ENCODE results near the gene CALY.

CALY gene

GRCh38 chr10:133381036-133381435, 44.3 kb upstream of the CALY start (continued):
- no peak for TF ChIP-seq ZNF16 (tag by site-specific recombination; IDR thresholded peaks at IDR 0.05; ENCODE audit: low read depth)

DNA sequence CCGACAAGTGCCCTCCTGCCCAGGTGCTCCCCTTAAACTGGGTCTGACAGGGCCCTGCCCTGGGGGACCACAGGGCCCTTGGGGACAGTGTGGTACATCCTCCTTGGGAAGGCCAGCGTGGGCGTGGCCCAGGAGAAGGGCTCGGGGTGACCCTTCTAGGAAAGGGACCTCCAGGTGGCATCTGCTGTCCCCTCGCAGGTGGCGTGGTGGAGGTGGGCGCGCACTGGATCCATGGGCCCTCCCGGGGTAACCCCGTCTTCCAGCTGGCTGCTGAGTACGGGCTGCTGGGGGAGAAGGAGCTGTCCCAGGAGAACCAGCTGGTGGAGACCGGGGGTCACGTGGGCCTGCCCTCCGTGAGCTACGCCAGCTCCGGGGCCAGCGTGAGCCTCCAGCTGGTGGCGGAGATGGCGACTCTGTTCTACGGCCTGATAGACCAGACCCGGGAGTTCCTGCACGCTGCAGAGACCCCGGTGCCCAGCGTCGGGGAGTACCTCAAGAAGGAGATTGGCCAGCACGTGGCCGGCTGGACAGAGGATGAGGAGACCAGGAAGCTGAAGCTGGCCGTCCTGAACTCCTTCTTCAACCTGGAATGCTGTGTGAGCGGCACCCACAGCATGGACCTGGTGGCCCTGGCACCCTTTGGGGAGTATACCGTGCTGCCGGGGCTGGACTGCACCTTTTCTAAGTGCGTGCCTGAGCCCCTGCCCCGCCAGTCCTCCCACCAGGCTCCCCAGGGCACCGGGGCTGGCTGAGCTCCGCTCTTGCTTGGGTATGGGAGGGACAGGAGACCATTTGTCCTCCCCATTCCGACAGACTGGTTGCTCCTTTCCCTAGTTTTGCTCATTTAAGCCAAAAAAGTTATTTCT, 43.3 kb upstream of the CALY start:
- Histone ChIP-seq H3K4me3 (ENCODE audit: low read depth, low read length) (no peak overlapping the region), H3K9me3 (ENCODE audit: control insufficient read depth, insufficient read depth, low read depth, low read length) (no peaks in the 10 kb centered on the region), H3K4me1 (ENCODE audit: control insufficient read depth, insufficient read depth, low read length) (peaks cover 6% of the 10 kb centered on the region; the same call in 1 of the 2 replicates), H3K36me3 (ENCODE audit: control insufficient read depth in 2 of 2, insufficient read depth in 1 of 2, low read length in 2 of 2) (peaks cover 0 to 7% of the 10 kb centered on the region in 2 experiments; a peak in 1 of 3 replicates), H3K27ac (ENCODE audit: extremely low read depth, low read depth, low read length) (no peak overlapping the region)
- TF ChIP-seq KLF9 (tag by site-specific recombination; IDR thresholded peaks at IDR 0.05; ENCODE audit: low read depth) (peak; percentile 39; the same call in 1 of the 2 replicates), ZNF23 (tag by site-specific recombination; IDR thresholded peaks at IDR 0.05; ENCODE audit: borderline replicate concordance) (no peak), ZBTB10 (tag by site-specific recombination; IDR thresholded peaks at IDR 0.05) (0 out of 2 replicates have a peak, but pooled peaks have one; percentile 4)
- CTCF ChIA-PET: interaction anchor here (0.9 kb wide), 1 partner anchor 64 kb away, joined by 3 read pairs; no protein-coding TSS in a partner anchor
- POLR2A ChIA-PET: no interaction called here

- H3K4me3 ChIP-seq (ENCODE audit: low read depth, low read length): peak within 1 kb of the TSS; percentile 50
- POLR2A ChIA-PET: interaction anchor here (1.3 to 1.4 kb wide), 2 partner anchors 9 to 17 kb away, joined by 3 read pairs; no protein-coding TSS in a partner anchor
- no peaks in the 10 kb centered on the region for H3K9me3 ChIP-seq (ENCODE audit: control insufficient read depth, insufficient read depth, low read depth, low read length)
- TF ChIP-seq GFI1B (tag by site-specific recombination; IDR thresholded peaks at IDR 0.05) (no peak), ZNF514 (tag by site-specific recombination; IDR thresholded peaks at IDR 0.05) (no peak), MEIS1 (CRISPR knock-in tag; IDR thresholded peaks at IDR 0.05; ENCODE audit: borderline replicate concordance) (no peak), KLF10 (tag by site-specific recombination; IDR thresholded peaks at IDR 0.05) (peak; percentile 24; the same call in 1 of the 2 replicates), PRDM1 (tag by site-specific recombination; IDR thresholded peaks at IDR 0.05) (no peak), ZNF571 (tag by site-specific recombination; IDR thresholded peaks at IDR 0.05) (no peak), ZNF221 (tag by site-specific recombination; IDR thresholded peaks at IDR 0.05; ENCODE audit: borderline replicate concordance) (no peak), ZBTB10 (tag by site-specific recombination; IDR thresholded peaks at IDR 0.05) (0 out of 2 replicates have a peak, but pooled peaks have one; percentile 27), ZNF843 (tag by site-specific recombination; IDR thresholded peaks at IDR 0.05) (no peak)
- TF ChIP-seq, protein P1, sequence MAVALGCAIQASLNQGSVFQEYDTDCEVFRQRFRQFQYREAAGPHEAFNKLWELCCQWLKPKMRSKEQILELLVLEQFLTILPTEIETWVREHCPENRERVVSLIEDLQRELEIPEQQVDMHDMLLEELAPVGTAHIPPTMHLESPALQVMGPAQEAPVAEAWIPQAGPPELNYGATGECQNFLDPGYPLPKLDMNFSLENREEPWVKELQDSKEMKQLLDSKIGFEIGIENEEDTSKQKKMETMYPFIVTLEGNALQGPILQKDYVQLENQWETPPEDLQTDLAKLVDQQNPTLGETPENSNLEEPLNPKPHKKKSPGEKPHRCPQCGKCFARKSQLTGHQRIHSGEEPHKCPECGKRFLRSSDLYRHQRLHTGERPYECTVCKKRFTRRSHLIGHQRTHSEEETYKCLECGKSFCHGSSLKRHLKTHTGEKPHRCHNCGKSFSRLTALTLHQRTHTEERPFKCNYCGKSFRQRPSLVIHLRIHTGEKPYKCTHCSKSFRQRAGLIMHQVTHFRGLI (tag by site-specific recombination; IDR thresholded peaks at IDR 0.05): no peak
- H3K27ac ChIP-seq (ENCODE audit: extremely low read depth, low read depth, low read length): no peak within 1 kb of the TSS; the same call in 1 of the 2 replicates
- peaks cover 0 to 4% of the 10 kb centered on the region in 2 experiments; a peak in 1 of 3 replicates for H3K36me3 ChIP-seq (ENCODE audit: control insufficient read depth in 2 of 2, insufficient read depth in 1 of 2, low read length in 2 of 2)
- H3K4me1 ChIP-seq (ENCODE audit: control insufficient read depth, insufficient read depth, low read length): peaks cover 6% of the 10 kb centered on the region; the same call in 1 of the 2 replicates
- CTCF ChIA-PET: interaction anchor here (0.9 kb wide), 1 partner anchor 63 kb away, joined by 3 read pairs; no protein-coding TSS in a partner anchor
Measured at GRCh38 chr10:133379152-133379800, 42.6 kb upstream of the CALY start, which contains the start of gene PAOX. TSS of gene PAOX (plus strand) at chr10:133379262. CDS start at chr10:133379317, 55 bp downstream.
